ENCODE measurements around the gene ERBIN. TPM values are rescaled to one million over a fixed set of nuclear protein-coding genes. Genes with fewer than 3 reads are reported as not detected.

Gene ERBIN
- total and polyA plus RNA-seq, 2 of the 13 experiments (the other 11 are each of a cell fraction or from before 2014, with no cell fraction given) = 14.4 to 41.7 TPM

GRCh38 chr5:65925044-65925600, 1.3 kb upstream of the ERBIN start (continued):
- peak; percentile 49; the same call in 1 of the 2 replicates for TF ChIP-seq ZBTB7A (CRISPR knock-in tag; IDR thresholded peaks at IDR 0.05)
- TF ChIP-seq NFIB (CRISPR knock-in tag; IDR thresholded peaks at IDR 0.05; ENCODE audit: borderline replicate concordance) = no peak
- no peak for TF ChIP-seq PAF1 (CRISPR knock-in tag; IDR thresholded peaks at IDR 0.05)
- TF ChIP-seq SP140L (CRISPR knock-in tag; IDR thresholded peaks at IDR 0.05; ENCODE audit: borderline replicate concordance) = no peak
- peak; percentile 90 for TF ChIP-seq PHF8 (CRISPR knock-in tag; IDR thresholded peaks at IDR 0.05)
- peak; percentile 81; the same call in 1 of the 2 replicates for TF ChIP-seq CCDC6 (CRISPR knock-in tag; IDR thresholded peaks at IDR 0.05)
- TF ChIP-seq ZFAT (CRISPR knock-in tag; conservative IDR thresholded peaks at IDR 0.05) = 0 out of 2 replicates have a peak, but pooled peaks have one; percentile 32
- TF ChIP-seq SAFB2 (CRISPR knock-in tag; IDR thresholded peaks at IDR 0.05; ENCODE audit: borderline replicate concordance, low read depth) = no peak
- no peak for TF ChIP-seq XBP1 (CRISPR knock-in tag; IDR thresholded peaks at IDR 0.05)
- 0 out of 2 replicates have a peak, but pooled peaks have one; percentile 47 for TF ChIP-seq FOXK1 (CRISPR knock-in tag; IDR thresholded peaks at IDR 0.05; ENCODE audit: borderline replicate concordance, low read depth)
- no peak for TF ChIP-seq RARG (CRISPR knock-in tag; IDR thresholded peaks at IDR 0.05; ENCODE audit: low read depth)
- no peak for TF ChIP-seq CC2D1A (CRISPR knock-in tag; IDR thresholded peaks at IDR 0.05)
- TF ChIP-seq ZNF253 (CRISPR knock-in tag; IDR thresholded peaks at IDR 0.05; ENCODE audit: borderline replicate concordance) = no peak
- TF ChIP-seq NFIC (IDR thresholded peaks at IDR 0.05; ENCODE audit: low read length) = no peak
- TF ChIP-seq HES4 (CRISPR knock-in tag; IDR thresholded peaks at IDR 0.05; ENCODE audit: borderline replicate concordance) = no peak
- no peak for TF ChIP-seq CBFB (CRISPR knock-in tag; IDR thresholded peaks at IDR 0.05)
- no peak for TF ChIP-seq NBN (conservative IDR thresholded peaks at IDR 0.05)
- TF ChIP-seq AGO1 (IDR thresholded peaks at IDR 0.05; ENCODE audit: low read depth, low read length, poor library complexity, severe bottlenecking) = no peak
- no peak for TF ChIP-seq GZF1 (CRISPR knock-in tag; IDR thresholded peaks at IDR 0.05)
- no peak; the same call in 1 of the 2 replicates for TF ChIP-seq BATF2 (CRISPR knock-in tag; IDR thresholded peaks at IDR 0.05)
- TF ChIP-seq PHF5A (CRISPR knock-in tag; IDR thresholded peaks at IDR 0.05; ENCODE audit: low read depth, unreplicated experiment) = no peak
- TF ChIP-seq ZMYM3 (CRISPR knock-in tag; IDR thresholded peaks at IDR 0.05) = peak; percentile 42; the same call in 1 of the 2 replicates
- no peak for TF ChIP-seq ZNF552 (CRISPR knock-in tag; IDR thresholded peaks at IDR 0.05; ENCODE audit: borderline replicate concordance)
- no peak for TF ChIP-seq RBAK (CRISPR knock-in tag; IDR thresholded peaks at IDR 0.05)
- no peak for TF ChIP-seq ZMYM4 (CRISPR knock-in tag; IDR thresholded peaks at IDR 0.05)
- TF ChIP-seq ZNF446 (CRISPR knock-in tag; IDR thresholded peaks at IDR 0.05) = no peak
- TF ChIP-seq PPARG (CRISPR knock-in tag; conservative IDR thresholded peaks at IDR 0.05) = no peak
- no peak for TF ChIP-seq SIX1 (CRISPR knock-in tag; IDR thresholded peaks at IDR 0.05; ENCODE audit: borderline replicate concordance)
- TF ChIP-seq NR2F2 (IDR thresholded peaks at IDR 0.05; ENCODE audit: borderline replicate concordance, low read depth) = no peak
- TF ChIP-seq PATZ1 (CRISPR knock-in tag; IDR thresholded peaks at IDR 0.05) = no peak; the same call in 1 of the 2 replicates
- no peak for TF ChIP-seq TFAP4 (IDR thresholded peaks at IDR 0.05; ENCODE audit: borderline replicate concordance, low read depth)

All from HepG2 (cell line).